ENCODE results near the gene TMEM87A.

Gene TMEM87A

DNA sequence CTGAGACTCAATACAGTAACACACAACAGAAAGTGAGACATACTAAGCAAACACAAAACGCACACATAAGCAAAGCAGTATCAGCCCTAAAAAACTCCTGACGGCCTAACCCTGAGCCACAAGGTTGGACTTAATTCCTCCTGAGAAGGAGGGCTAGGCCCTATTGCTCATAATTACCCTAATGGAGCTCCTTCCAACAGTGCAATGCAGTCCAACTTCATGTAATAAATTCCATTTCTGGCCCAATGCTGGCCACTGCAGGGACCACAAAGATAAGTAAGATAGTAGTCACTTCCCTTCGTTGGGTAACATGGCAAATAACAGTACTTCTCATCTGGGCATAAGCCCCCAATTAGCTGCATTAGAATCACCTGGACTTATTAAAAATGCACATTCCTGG, 69.3 kb downstream of the TMEM87A start:
- DNase-seq (ENCODE audit: low read depth) = no peak

DNA sequence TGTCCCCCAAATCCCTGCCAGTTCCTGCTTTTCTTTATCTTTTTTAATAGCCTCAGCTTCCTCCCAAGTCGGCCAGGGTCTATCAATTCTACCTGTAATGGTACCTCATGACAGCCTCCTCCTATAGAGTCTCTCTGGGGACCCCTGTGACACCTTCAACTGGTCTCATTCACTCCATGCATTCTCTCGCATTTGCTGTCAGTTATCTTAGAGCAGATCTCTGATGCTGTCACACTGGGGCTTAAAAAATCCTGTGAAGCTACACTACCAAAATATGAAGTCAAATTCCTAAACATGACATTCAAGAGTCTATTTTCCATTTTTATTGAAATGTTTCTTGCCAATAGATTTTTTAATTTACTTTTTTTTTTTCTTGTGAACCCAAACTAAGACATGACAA, 70.6 kb downstream of the TMEM87A start:
- DNase-seq (ENCODE audit: low read depth) = no peak

DNA sequence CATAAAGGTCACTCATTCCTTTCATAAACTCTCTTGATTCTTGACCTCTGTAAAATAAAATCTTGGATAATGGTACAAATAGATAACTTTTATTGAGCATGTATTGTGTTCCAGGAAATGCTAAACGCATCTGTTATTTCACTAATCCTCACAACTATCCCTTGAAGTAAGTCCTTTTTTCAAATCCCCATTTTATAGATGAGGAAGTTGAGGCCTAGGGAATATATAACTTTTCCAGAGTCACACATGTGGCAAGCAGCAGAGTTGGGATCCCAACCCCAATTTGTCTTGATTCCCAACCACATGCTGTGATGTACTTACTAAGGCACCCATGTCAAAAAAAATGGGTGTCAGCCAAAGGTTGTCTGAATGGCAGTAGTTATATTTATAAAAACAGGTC, 71.4 kb downstream of the TMEM87A start:
- DNase-seq (ENCODE audit: low read depth) = no peak

DNA sequence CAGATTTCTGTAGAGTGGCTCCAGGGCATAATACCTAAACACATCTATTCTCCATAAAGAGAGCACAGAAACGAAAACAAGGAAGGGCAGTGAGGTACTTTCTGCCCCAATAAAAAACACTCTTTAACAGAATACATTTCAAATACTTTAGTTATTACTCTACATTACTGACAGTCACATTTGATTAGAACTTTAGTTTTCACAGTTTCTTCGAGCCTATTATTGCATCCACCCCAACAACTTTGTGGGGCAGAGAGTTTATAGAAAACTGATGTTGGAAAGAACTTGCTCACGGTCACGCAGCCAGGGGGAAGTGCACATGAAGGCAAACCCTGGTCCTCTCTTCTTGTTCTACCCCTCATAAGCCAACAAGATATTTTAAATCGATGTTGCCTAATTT, 74.1 kb downstream of the TMEM87A start:
- no peak for DNase-seq (ENCODE audit: low read depth)

DNA sequence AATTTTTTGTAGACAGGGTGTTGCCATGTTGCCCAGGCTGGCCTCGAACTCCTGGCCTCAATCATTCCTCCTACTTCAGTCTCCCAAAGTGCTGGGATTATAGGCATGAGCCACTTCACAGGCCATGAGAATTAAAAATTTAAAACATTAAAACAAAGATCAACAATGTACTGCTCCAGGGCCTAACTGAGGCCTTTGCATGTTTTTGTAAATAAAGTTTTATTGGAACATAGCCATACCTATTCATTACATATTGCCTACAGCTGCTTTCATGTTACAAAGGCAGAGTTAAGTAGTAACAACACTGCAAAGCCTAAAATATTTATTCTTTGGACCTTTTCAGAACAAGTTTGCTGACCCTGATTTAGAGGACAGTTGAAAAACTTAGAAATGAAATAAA, 74.7 kb downstream of the TMEM87A start:
- DNase-seq (ENCODE audit: low read depth) = no peak

DNA sequence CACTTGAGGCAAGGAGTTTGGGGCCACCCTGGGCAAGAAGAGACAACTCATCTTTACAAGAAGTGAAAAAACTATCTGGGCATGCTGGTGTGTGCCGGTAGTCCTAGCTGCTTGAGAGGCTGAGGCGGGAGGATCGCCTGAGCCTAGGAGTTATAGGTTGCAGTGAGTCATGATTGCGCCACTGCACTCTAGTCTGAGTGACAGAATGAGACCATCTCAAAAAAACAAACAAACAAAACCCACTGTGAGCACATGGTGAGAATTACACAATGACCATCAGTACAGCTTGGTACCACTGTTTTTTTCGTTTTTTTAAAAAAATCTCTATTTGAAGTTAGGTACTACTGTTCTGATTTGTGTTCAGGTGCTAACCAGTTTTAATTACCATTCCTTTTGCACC, 78.7 kb downstream of the TMEM87A start:
- DNase-seq (ENCODE audit: low read depth) = no peak

DNA sequence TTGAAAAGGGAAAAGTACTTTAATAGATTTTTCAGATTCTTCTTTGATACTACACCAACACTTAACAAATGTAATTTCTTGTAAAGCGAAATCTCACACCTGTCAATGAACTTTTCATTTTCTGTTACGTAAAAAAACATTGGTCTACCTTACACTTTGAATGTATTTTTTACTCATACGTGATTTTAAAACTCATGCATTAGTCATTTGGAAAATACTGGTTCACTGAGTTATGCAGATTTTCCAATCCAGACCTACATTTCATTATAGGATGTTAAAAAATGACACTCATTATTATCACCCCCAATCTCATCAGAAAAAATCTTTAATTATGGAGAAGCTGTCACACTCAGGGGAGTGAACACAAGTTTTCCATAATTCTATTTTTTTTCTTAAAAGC, 79.8 kb downstream of the TMEM87A start:
- DNase-seq (ENCODE audit: low read depth) = no peak

DNA sequence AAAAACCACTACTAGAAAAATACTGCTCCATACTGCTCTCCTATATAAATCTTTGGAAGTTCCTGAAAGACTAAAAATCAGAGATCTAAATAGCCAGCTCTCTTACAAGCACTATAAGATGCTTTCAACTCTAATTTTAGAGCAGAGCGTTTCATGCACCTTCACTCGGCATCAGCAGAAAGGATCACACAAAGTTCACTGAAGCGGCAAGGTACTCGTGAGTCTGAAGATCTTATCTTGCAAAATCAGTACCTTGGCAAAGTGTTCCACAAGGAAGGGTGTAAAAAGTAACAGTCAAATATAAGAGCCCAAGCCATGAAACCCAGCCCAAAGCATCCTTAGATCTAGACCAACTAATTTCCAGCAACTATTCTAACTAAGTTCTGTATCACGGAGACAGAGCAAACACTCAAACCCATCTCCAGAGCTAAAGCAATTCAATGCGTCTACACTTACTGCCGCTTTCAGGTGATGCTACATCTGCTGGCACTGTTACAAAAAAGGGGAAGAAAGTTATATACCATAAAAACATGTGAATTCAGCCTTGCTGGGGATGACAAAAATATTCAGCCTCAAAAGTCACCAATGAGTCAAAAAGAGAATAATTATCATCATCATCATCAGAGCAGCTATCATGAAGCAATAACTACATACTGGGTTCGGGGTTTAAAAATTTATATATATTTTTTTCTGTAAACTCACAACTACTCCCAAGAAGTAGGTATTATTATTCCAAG, 81.5 kb downstream of the TMEM87A start:
- DNase-seq (ENCODE audit: low read depth) = no peak

DNA sequence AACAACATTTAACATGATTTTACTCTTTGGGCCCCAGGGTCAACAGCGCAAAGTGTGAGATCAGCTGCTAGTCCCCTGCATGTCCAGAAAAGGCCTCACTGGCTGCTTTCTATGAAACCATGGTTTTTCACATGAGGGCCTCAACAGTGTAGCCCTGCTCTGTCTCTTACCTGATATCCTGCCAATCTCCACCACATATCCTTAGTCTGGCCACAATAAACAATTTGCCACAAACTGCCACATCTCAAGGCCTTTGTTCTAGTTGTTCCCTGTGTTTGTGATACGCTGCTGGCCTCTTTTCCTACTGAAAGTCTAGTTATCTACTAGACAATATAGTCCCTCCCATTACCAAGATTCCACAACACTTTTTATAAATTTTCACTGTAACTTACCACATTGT, 82.9 kb downstream of the TMEM87A start:
- no peak for DNase-seq (ENCODE audit: low read depth)

DNA sequence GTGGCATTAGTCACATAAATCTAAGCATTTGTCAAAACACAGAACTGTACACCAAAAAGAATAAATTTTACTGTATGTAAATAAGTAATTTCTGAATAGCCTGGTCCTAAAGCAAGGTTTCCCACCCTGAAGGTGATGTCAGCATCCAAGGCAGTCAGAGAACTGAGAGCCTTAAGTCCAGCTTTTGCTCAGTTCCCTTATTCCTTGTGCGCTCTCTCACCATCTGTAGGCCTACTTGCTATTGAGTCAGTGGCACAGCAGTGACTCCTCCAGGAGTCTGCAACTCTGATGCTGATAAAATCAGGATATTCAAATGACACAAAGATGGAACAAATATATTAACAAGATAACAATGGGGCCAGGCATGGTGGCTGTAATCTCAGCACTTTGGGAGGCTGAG, 87.4 kb downstream of the TMEM87A start:
- DNase-seq (ENCODE audit: low read depth) = no peak

DNA sequence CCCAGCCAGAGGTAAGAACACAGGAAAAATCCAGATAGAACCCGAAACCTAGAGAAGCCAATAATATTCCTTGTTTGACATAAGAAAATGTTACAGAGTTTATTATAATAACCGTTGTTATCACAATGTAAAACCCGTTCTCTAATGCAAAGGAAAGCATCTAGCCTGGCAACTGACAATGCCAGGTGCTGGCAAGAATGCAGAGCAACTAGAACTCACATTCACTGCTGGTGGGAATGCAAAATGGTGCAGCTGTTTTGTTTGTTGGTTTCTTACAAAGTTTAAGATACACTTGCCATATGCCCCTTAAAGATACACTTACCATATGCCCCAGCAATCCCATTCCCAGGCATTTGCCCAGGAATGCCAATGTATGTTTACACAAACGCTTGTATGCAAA, 88.5 kb downstream of the TMEM87A start:
- no peak for DNase-seq (ENCODE audit: low read depth)

DNA sequence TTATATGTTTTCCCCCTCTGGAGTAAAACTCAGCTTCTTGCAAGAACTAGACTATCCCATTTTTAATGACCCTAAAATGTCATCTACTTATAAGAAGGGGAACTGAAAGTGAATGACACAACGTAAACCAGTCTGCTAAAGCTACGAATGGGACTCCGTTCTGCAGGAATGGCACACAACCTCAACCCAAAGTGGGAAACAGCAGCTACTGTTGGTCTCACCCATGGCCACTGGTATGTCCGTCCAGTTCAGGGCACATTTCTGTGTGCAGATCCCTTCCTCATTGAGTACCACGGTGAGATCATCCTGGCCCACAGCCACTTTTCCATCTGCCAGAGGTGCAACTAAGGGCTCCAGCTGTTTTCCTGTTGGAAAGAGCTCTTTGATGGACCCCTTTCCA, 88.9 kb downstream of the TMEM87A start:
- no peak for DNase-seq (ENCODE audit: low read depth)

DNA sequence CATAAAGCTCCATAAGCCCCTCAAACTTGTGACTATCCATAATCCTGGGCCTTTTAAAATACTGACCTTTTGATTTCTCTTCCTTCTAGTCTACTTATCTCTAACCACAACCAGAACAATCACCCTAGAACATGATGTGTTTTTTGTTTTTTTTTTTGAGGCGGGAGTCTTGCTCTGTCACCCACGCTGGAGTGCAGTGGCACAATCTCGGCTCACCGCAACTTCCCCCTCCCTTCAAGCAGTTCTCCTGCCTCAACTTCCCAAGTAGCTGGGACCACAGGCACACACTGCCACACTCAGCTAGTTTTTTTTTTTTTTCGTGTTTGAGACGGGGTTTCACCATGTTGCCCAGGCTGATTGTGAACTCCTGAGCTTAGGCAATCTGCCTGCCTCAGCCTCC, 90.3 kb downstream of the TMEM87A start:
- no peak for DNase-seq (ENCODE audit: low read depth)

DNA sequence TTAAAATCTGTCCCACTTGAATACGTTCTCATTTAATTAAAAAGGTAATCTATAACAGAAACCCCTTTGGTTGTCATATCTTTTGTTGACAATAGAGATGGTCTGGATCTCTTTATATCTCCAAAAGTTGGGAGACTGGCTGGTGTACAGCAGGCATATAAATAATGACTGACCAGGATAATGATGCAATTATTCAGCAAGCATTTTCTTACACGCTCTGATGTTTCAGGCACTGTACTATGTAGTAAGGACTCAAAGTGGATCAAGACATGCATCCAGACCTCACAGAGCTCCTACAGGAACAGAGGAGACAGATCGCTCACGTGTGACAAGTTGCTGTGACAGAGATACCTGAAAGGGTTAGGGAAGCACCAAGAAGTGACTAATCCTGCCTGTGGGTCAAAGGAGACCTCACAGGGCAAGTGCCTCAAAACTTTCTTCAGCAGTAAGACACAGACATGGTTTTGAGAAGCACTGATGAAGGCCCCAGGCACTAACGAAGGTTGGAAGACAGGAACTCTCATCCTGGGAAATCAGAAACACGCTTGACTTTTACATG, 90.8 kb downstream of the TMEM87A start:
- no peak for DNase-seq (ENCODE audit: low read depth)

DNA sequence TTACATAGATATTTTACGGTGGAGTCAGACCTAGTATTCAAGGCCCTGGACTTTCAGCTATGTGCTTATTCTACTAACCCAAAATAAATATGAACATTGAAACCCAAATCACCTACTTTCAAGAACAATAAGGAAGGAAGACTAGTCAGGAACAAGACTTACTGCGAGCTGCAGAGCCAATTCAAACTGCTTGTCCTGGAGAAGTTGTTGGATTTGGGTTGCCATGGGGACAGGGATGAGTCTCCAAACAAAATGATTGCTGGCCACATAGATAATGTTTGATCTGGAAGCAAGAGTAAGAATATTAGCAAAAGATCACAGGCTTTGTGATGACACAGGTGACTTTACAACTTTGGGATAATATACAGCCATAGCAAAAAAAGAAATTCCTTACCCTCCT, 95.2 kb downstream of the TMEM87A start:
- no peak for DNase-seq (ENCODE audit: low read depth)

DNA sequence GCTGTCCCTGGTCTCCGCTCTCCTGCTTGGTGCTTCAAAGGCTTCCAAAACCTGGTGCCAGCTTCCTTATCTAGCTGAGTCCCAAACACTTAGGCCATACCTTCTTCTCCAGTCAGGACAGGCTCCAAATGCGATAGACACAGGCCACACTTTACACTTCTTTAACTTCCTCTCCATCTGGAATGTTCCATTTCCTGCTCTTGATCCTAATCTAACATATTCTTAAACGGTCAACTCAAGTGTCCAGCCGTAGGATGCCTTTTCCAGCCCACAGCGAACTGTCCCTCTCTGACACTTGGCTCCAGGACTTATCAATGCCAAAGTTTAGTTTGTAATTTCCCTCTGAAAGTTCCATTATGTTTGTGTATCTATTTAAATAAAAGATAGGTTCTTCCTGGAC, 97.6 kb downstream of the TMEM87A start:
- DNase-seq (ENCODE audit: low read depth) = no peak

DNA sequence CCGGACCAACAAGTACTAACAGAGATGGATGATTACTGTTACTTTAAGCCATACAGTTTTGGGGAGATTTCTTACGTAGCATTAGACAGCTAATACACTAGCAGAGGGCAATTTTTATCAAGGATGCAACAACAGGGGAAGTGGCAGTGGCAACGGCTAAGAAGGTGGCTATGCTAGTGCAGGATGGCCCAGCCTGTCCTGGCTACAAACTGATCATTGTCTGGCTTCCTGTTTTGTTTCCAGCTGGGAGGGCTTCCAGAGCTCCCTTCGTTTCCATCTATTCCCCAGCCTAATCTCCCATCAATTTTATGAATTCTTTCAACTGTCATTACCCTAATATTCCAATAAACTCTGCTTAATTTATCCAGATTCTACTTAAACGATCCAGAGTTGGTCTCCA, 100.8 kb downstream of the TMEM87A start:
- no peak for DNase-seq (ENCODE audit: low read depth)

DNA sequence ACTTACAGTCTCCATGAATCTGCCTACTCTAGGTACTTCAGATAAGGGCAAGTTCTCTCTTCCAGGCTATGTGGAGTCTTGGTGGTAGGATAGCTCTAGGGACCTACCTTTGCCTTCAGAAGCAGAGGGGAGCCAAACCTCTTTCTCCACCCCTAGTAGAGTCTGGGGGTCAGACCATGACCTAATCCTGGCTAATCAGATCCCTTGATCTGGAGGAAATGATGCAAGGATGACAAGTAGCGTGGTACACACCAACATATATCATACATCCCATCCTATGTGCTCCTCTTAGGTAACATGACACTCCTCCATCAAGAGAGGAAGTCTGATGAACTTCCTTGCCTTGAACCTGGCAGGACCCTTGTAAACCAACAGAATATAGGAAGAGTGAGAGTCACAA, 101.4 kb downstream of the TMEM87A start:
- no peak for DNase-seq (ENCODE audit: low read depth)

DNA sequence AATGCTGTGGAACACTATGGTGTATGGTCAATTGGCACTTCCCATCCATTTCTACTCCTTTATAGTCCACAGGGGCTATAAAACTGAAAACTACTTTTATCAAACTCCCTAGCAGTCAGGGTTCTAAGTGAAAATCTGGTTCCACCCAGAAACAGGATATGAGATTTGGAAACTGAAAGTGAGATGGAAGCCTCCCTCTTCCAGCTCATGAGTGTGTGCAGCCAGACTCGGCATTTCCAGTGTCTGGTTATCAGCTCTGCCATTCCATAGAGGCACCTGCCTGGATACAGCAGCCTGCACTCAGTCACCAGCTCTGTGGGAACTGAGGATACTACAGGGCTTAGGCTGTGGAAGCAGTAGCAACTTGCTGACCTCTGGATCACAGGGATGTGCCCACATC, 102.1 kb downstream of the TMEM87A start:
- no peak for DNase-seq (ENCODE audit: low read depth)

DNA sequence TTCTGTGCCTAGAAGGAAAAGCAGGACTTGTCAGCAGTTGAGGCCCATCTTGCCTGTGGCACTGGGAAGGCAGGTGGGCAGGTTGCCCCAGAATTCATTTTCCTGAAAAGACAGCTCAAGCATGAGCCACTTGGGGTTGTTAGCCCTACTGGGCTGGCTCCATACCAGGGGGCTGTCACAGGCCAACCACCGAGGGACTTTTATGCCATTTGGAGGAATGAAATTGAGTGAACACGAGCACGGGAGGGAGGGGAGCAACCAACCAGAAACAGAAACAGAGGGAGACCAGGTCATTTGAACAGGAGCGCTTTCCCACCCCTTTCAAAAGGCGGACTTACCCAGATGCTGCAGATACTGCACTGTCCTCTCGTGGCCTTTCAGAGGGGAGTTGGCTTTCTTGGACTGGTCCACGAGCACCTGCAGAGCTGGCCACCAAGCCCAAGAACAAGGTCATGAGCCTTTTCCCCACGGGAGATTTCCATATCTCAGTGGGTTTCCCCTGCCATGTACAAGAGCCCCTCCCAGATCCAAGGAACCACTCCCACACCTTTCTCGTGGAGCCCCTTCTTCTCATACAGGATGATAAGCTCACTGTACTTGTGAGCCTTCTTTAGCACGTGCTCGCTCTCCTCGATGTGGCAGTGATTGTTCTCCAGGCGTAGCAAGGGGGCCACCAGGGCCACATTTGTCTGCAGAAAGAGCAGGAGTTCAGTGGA, 106.8 kb downstream of the TMEM87A start:
- no peak for DNase-seq (ENCODE audit: low read depth)

DNA sequence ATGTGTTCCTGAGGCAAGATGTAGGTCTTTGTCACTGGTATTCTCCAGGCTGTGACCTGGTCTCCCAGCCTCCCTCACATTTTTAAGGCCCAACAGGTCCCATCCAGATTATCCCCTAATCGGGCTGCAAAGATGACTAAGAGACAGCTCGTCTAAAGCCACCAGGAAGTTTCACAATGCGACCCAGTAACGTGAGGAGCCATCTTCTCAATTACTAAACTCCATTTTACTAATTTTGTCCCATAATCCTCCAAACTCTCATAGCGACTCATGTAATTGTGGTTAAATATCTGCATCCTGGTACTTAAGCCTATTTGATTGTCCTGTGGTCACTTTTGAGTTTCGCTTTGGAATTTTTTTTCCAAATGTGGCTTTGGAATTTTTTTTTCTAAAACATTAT, 108.1 kb downstream of the TMEM87A start:
- DNase-seq (ENCODE audit: low read depth) = no peak

DNA sequence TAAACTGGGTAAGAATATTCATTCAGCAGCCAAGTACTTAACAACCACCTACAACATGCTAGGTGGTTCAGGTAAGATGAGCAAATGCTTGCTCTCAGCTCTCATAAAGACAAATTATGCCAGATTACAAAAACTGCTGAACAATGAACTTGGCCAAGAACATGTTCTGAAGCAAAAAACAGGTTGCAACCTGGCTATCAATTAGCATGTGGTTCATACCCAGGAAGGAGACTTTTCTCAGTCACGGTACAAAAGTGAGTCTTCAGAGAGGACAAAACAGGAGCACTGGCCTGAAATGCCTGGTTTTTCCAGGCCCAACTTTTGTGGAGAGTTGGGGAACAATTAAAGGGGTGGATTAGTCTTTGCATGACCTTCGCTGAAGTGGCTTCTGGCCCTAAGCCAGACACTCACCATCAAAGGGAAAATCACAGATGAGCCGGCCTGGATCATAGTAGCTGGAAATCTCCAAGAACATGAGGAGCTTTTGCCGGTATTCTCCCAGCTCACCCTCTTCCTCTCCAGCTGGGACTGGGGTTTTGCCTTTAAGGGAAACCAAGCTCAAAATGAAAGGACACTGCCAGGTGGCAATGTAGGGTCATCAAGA, 109.2 kb downstream of the TMEM87A start:
- DNase-seq (ENCODE audit: low read depth) = no peak

DNA sequence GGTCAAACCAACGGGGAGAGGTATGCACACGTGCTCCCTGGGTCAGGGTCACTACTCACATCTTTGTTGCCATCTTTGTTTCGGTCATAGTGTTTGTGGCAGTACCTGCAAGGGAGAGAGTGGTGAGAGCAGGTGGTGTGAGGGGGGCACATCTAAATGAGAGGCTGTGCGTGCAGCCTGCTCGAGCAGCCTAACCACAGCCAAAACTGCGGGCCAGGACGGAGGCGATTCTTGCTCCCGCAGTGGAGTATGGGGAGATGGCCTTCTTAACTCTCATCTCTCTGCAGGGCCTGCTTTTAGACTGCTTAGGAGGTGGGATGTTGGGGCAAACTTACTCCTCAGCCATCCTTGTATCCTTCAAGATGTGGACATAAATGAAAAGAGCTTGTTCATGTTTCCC, 109.9 kb downstream of the TMEM87A start:
- DNase-seq (ENCODE audit: low read depth) = no peak

Data from stimulated activated CD8-positive, alpha-beta memory T cell treated with anti-CD3 and anti-CD28 coated beads, Interleukin-12 subunit alpha, Interleukin-12 subunit beta, amount 100 ng/mL, for 1 hour (primary cell).